ENCODE measurements around the gene EYA4.
"Not testable (repeated sequence)": the region's sequence is repeated elsewhere in the genome, so short reads cannot be mapped to it uniquely, and the experiment has no call there.

EYA4 gene

DNA sequence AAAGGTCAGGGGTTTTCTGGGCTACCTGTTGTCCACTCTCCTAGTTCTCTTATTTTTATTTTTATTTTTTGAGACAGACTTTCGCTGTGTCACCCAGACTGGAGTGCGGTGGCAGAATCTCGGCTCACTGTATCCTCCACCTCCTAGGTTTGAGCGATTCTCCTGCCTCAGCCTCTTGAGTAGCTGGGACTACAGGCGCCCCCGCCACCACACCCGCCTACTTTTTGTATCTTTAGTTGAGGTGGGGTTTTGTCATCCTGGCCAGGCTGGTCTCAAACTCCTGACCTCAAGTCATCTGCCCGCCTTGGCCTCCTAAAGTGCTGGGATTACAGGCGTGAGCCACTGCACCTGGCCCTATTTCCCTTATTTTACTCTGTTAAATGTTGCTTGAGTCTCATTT is 149.0 kb downstream of the EYA4 start:
- H3K9ac ChIP-seq (ENCODE audit: low read length in 5 of 5): no peak overlapping the region
- H3K27ac ChIP-seq (ENCODE audit: low read depth, low read length): no peak overlapping the region
- peaks cover 0 to 12% (median 1%) of the 10 kb centered on the region in 5 donors for H3K4me1 ChIP-seq (ENCODE audit: control insufficient read depth in 5 of 5, insufficient read depth in 5 of 5, low read length in 5 of 5)
- no peaks in the 10 kb centered on the region for H3K36me3 ChIP-seq (ENCODE audit: control insufficient read depth in 5 of 5, insufficient read depth in 5 of 5, low read length in 5 of 5)
- no peaks in the 10 kb centered on the region for H3K9me3 ChIP-seq (ENCODE audit: control insufficient read depth in 5 of 5, low read length in 5 of 5)
- H3K4me3 ChIP-seq (ENCODE audit: low read depth in 1 of 5, low read length in 5 of 5): no peak overlapping the region
- H3K27me3 ChIP-seq (ENCODE audit: control insufficient read depth in 5 of 5, insufficient read depth in 4 of 5, low read length in 5 of 5): peaks cover 0 to 5% (median 0%) of the 10 kb centered on the region in 5 donors

DNA sequence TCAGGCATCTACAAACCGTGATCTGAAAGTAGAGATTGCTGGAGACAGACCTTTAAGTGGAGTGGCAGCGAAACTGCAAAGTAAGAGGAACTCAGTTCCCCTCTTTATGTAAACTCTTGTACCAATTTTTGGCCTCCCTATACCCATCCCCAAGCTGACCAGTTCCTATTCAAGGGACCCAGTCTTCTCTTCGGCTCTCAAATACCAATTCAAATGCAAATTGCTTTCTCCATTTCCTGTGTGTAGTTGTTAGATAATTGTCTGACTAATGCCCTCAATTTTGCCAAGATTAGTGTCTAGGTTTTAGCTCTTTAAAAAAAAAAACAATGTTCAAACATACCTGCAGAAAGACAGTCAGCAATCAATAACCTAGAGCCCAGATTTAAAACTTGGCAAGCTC is 150.9 kb downstream of the EYA4 start:
- Histone ChIP-seq H3K4me3 (ENCODE audit: low read depth in 1 of 5, low read length in 5 of 5) (no peak overlapping the region), H3K27ac (ENCODE audit: low read depth, low read length) (no peak overlapping the region), H3K4me1 (ENCODE audit: control insufficient read depth in 5 of 5, insufficient read depth in 5 of 5, low read length in 5 of 5) (peaks cover 0 to 12% (median 1%) of the 10 kb centered on the region in 5 donors), H3K9me3 (ENCODE audit: control insufficient read depth in 5 of 5, low read length in 5 of 5) (no peaks in the 10 kb centered on the region), H3K36me3 (ENCODE audit: control insufficient read depth in 5 of 5, insufficient read depth in 5 of 5, low read length in 5 of 5) (no peaks in the 10 kb centered on the region), H3K27me3 (ENCODE audit: control insufficient read depth in 5 of 5, insufficient read depth in 4 of 5, low read length in 5 of 5) (peaks cover 0 to 5% (median 0%) of the 10 kb centered on the region in 5 donors), H3K9ac (ENCODE audit: low read length in 5 of 5) (no peak overlapping the region)

DNA sequence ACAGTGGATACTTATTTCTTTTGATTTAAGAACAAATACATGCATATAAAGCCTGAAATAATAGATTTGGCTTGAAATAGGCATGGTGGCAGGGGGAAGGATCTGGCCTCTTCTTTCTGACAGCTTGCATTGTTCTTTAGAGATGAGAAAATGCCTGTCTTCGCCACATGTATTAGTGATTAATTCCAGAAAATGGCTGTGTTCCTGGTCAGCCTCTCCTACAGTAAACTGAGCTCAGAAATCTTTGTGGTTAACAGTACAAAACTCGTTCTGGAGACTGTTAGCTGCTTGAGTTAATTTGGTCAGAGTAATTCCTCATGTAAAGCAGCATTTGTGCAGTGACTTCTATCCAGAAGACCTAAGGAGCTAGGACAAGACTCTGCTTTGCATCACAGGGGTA is 151.5 kb downstream of the EYA4 start:
- H3K9ac ChIP-seq (ENCODE audit: low read length in 5 of 5): no peak overlapping the region
- no peak overlapping the region for H3K27ac ChIP-seq (ENCODE audit: low read depth, low read length)
- H3K9me3 ChIP-seq (ENCODE audit: control insufficient read depth in 5 of 5, low read length in 5 of 5): no peaks in the 10 kb centered on the region
- no peaks in the 10 kb centered on the region for H3K36me3 ChIP-seq (ENCODE audit: control insufficient read depth in 5 of 5, insufficient read depth in 5 of 5, low read length in 5 of 5)
- no peak overlapping the region for H3K4me3 ChIP-seq (ENCODE audit: low read depth in 1 of 5, low read length in 5 of 5)
- H3K4me1 ChIP-seq (ENCODE audit: control insufficient read depth in 5 of 5, insufficient read depth in 5 of 5, low read length in 5 of 5): peaks cover 0 to 12% (median 1%) of the 10 kb centered on the region in 5 donors
- peaks cover 0 to 5% (median 0%) of the 10 kb centered on the region in 5 donors for H3K27me3 ChIP-seq (ENCODE audit: control insufficient read depth in 5 of 5, insufficient read depth in 4 of 5, low read length in 5 of 5)

DNA sequence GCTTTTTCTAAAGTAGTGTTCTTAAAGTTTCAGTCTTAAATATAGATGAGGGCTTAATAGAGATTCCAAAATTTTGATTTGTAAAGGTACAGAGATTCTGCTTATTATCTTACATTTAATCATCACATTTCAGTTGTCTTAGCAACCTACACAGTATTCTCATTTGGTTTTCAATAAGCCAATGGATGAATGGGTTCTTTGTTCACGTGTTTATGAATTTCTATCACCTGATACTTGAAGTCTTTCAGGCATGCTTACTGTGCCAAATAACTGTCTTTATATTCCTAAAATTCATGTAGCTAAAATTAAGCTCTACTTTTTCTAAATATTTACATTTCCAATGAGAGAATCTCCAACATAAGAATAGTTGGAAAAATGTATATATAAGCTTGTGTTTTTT is 152.7 kb downstream of the EYA4 start:
- H3K36me3 ChIP-seq (ENCODE audit: control insufficient read depth in 5 of 5, insufficient read depth in 5 of 5, low read length in 5 of 5): no peaks in the 10 kb centered on the region
- no peaks in the 10 kb centered on the region for H3K9me3 ChIP-seq (ENCODE audit: control insufficient read depth in 5 of 5, low read length in 5 of 5)
- H3K27ac ChIP-seq (ENCODE audit: low read depth, low read length): no peak overlapping the region
- H3K4me1 ChIP-seq (ENCODE audit: control insufficient read depth in 5 of 5, insufficient read depth in 5 of 5, low read length in 5 of 5): peaks cover 0 to 10% (median 1%) of the 10 kb centered on the region in 5 donors
- H3K27me3 ChIP-seq (ENCODE audit: control insufficient read depth in 5 of 5, insufficient read depth in 4 of 5, low read length in 5 of 5): peaks cover 0 to 5% (median 0%) of the 10 kb centered on the region in 5 donors
- no peak overlapping the region for H3K9ac ChIP-seq (ENCODE audit: low read length in 5 of 5)
- H3K4me3 ChIP-seq (ENCODE audit: low read depth in 1 of 5, low read length in 5 of 5): no peak overlapping the region

DNA sequence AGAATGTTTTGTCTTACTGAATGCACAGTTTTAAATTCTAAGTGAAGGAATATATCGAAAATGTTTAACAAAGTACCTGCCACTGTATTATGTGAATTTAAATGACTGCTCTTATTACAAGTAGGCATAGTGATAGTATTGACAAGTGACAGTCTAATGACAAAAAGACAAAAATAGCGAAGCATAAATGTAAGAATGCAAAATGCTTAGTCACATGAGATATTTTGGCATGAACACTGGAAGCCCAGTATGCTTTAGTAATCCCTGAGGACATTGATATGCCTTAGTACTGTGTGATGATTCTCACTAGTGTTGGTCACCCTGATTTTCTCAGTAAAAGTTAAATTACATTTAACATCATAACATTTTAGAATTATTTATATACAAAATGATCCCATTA is 153.5 kb downstream of the EYA4 start:
- Histone ChIP-seq H3K27ac (ENCODE audit: low read depth, low read length) (no peak overlapping the region), H3K4me1 (ENCODE audit: control insufficient read depth in 5 of 5, insufficient read depth in 5 of 5, low read length in 5 of 5) (peaks cover 0 to 4% (median 0%) of the 10 kb centered on the region in 5 donors), H3K36me3 (ENCODE audit: control insufficient read depth in 5 of 5, insufficient read depth in 5 of 5, low read length in 5 of 5) (no peaks in the 10 kb centered on the region), H3K4me3 (ENCODE audit: low read depth in 1 of 5, low read length in 5 of 5) (no peak overlapping the region), H3K9ac (ENCODE audit: low read length in 5 of 5) (no peak overlapping the region), H3K9me3 (ENCODE audit: control insufficient read depth in 5 of 5, low read length in 5 of 5) (no peaks in the 10 kb centered on the region), H3K27me3 (ENCODE audit: control insufficient read depth in 5 of 5, insufficient read depth in 4 of 5, low read length in 5 of 5) (peaks cover 0 to 5% (median 0%) of the 10 kb centered on the region in 5 donors)

DNA sequence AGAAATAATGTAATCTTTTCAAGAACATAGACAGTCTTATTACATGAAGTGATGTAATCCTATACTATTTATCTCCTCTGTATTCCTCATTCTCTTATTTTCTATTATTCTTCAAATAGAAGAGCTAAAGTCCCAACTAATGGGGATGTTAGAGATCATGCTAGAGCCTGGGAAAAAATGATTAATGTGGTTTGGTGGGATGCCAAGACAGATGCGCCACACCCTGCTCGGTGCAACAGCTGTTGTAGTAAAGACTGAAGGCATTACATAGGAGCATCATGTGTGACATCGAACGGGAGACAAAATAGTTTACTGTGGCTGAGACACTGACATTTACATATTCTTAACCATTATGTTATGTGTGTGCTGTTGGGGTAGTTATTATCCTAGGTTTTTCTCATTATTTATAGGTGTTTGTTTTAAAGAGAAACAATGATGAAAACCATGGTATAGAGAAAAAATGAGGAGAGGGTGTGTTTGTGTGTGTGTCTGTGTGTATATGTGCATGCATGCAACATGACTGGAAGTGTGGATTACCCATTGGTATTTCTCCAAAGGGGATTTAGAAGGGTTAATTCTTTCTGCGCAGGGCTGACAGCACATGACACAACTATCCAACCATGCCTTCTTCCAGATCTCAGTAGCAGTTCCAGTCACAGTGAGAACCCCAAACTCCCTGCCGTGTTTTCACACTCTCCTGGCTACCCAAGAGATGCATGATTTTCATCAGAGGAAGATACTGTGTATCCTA is 155.3 kb downstream of the EYA4 start:
- H3K27me3 ChIP-seq (ENCODE audit: control insufficient read depth in 5 of 5, insufficient read depth in 4 of 5, low read length in 5 of 5): peaks cover 0 to 5% (median 0%) of the 10 kb centered on the region in 5 donors
- no peaks in the 10 kb centered on the region for H3K9me3 ChIP-seq (ENCODE audit: control insufficient read depth in 5 of 5, low read length in 5 of 5)
- no peaks in the 10 kb centered on the region for H3K4me1 ChIP-seq (ENCODE audit: control insufficient read depth in 5 of 5, insufficient read depth in 5 of 5, low read length in 5 of 5)
- H3K27ac ChIP-seq (ENCODE audit: low read depth, low read length): no peak overlapping the region
- no peak overlapping the region for H3K9ac ChIP-seq (ENCODE audit: low read length in 5 of 5)
- H3K36me3 ChIP-seq (ENCODE audit: control insufficient read depth in 5 of 5, insufficient read depth in 5 of 5, low read length in 5 of 5): no peaks in the 10 kb centered on the region
- no peak overlapping the region for H3K4me3 ChIP-seq (ENCODE audit: low read depth in 1 of 5, low read length in 5 of 5)

DNA sequence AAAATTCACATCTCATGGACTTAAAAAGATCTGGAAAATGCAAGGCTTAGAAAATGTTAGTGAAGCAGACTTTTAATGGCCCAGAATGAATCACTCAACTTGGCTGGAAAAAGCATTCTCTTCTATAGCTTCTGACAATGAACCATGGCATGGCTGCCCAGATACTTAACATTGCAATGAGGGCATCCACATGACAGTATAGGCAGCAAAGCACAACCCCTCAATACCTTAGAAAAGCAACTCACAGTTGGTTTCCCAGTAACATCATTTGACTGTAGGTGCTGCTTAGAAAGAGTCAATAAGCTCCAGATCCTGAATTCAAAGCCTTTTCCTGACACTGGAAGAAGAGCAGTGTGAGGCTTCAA is 155.8 kb downstream of the EYA4 start:
- Histone ChIP-seq H3K27ac (ENCODE audit: low read depth, low read length) (no peak overlapping the region), H3K9ac (ENCODE audit: low read length in 5 of 5) (no peak overlapping the region), H3K9me3 (ENCODE audit: control insufficient read depth in 5 of 5, low read length in 5 of 5) (no peaks in the 10 kb centered on the region), H3K4me1 (ENCODE audit: control insufficient read depth in 5 of 5, insufficient read depth in 5 of 5, low read length in 5 of 5) (no peaks in the 10 kb centered on the region), H3K36me3 (ENCODE audit: control insufficient read depth in 5 of 5, insufficient read depth in 5 of 5, low read length in 5 of 5) (no peaks in the 10 kb centered on the region), H3K4me3 (ENCODE audit: low read depth in 1 of 5, low read length in 5 of 5) (no peak overlapping the region), H3K27me3 (ENCODE audit: control insufficient read depth in 5 of 5, insufficient read depth in 4 of 5, low read length in 5 of 5) (peaks cover 0 to 5% (median 0%) of the 10 kb centered on the region in 5 donors)

DNA sequence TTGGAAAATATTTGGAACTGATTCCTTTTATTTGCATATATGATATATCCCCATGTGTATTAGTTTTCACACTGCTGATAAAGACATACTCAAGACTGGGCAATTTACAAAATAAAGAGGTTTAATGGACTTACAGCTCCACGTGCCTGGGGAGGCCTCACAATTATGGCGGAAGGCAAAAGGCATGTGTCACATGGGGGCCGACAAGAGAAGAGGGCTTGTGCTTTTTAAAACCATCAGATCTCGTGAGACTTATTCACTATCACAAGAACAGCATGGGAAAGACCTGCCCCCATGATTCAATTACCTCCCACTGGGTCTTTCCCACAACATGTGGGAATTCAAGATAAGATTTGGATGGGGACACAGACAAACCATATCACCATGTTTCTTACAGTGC is 156.4 kb downstream of the EYA4 start:
- not testable (repeated sequence) for H3K27ac ChIP-seq (ENCODE audit: low read depth, low read length); H3K36me3 ChIP-seq (ENCODE audit: control insufficient read depth in 5 of 5, insufficient read depth in 5 of 5, low read length in 5 of 5); H3K9ac ChIP-seq (ENCODE audit: low read length in 5 of 5); H3K27me3 ChIP-seq (ENCODE audit: control insufficient read depth in 5 of 5, insufficient read depth in 4 of 5, low read length in 5 of 5); H3K4me3 ChIP-seq (ENCODE audit: low read depth in 1 of 5, low read length in 5 of 5); H3K4me1 ChIP-seq (ENCODE audit: control insufficient read depth in 5 of 5, insufficient read depth in 5 of 5, low read length in 5 of 5); H3K9me3 ChIP-seq (ENCODE audit: control insufficient read depth in 5 of 5, low read length in 5 of 5)

DNA sequence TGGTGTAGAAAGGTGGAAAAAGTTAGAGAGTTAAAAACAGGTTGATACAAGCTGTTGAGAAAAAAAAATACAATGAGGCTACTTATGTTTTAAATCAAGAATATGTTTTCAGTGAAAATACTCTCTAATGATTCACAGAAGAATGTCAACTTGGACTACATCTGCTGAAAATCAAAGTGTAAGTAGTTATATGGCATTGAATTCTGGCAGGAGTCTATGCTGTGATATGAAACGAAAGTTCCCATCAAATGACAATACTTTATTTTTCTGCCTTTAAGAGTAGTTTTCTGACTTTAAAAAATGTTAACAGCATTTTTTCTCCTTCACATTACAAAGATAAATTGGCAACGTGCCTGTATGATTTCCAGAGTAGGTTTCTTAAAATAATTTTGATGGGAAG is 158.3 kb downstream of the EYA4 start:
- Histone ChIP-seq H3K4me3 (ENCODE audit: low read depth in 1 of 5, low read length in 5 of 5) (no peak overlapping the region), H3K27ac (ENCODE audit: low read depth, low read length) (no peak overlapping the region), H3K36me3 (ENCODE audit: control insufficient read depth in 5 of 5, insufficient read depth in 5 of 5, low read length in 5 of 5) (no peaks in the 10 kb centered on the region), H3K27me3 (ENCODE audit: control insufficient read depth in 5 of 5, insufficient read depth in 4 of 5, low read length in 5 of 5) (no peaks in the 10 kb centered on the region), H3K9ac (ENCODE audit: low read length in 5 of 5) (no peak overlapping the region), H3K4me1 (ENCODE audit: control insufficient read depth in 5 of 5, insufficient read depth in 5 of 5, low read length in 5 of 5) (no peaks in the 10 kb centered on the region), H3K9me3 (ENCODE audit: control insufficient read depth in 5 of 5, low read length in 5 of 5) (no peaks in the 10 kb centered on the region)

DNA sequence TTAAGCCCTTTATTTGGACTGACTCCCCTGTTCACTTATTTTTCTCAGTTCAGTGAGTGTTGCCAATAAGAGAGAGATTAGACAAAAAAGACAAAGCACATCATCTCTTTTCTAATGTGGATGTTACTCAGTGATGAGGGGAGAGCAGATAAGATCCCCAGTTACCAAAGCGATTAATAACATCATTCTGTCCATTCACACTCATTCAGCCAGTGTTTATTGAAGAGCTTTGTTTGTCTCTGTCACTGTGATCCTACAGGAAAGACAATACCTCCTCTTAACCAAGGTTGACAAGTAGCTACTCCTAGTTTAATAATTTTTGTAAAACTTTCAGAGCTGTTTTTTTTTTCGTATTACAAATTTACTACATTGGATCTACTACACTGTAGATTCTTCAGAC is 163.0 kb downstream of the EYA4 start:
- H3K4me1 ChIP-seq (ENCODE audit: control insufficient read depth in 5 of 5, insufficient read depth in 5 of 5, low read length in 5 of 5): no peaks in the 10 kb centered on the region
- H3K9ac ChIP-seq (ENCODE audit: low read length in 5 of 5): no peak overlapping the region
- H3K27me3 ChIP-seq (ENCODE audit: control insufficient read depth in 5 of 5, insufficient read depth in 4 of 5, low read length in 5 of 5): no peaks in the 10 kb centered on the region
- H3K9me3 ChIP-seq (ENCODE audit: control insufficient read depth in 5 of 5, low read length in 5 of 5): no peaks in the 10 kb centered on the region
- H3K4me3 ChIP-seq (ENCODE audit: low read depth in 1 of 5, low read length in 5 of 5): no peak overlapping the region
- no peaks in the 10 kb centered on the region for H3K36me3 ChIP-seq (ENCODE audit: control insufficient read depth in 5 of 5, insufficient read depth in 5 of 5, low read length in 5 of 5)
- H3K27ac ChIP-seq (ENCODE audit: low read depth, low read length): no peak overlapping the region

Data from subcutaneous abdominal adipose tissue (tissue), 5 donors.